ENCODE measurements around the gene PRKN. TPM values are rescaled to one million over a fixed set of nuclear protein-coding genes. Genes with fewer than 3 reads are reported as not detected.

Gene PRKN
- total RNA-seq, 1 experiment from 2014 or later = 1.2 TPM

DNA sequence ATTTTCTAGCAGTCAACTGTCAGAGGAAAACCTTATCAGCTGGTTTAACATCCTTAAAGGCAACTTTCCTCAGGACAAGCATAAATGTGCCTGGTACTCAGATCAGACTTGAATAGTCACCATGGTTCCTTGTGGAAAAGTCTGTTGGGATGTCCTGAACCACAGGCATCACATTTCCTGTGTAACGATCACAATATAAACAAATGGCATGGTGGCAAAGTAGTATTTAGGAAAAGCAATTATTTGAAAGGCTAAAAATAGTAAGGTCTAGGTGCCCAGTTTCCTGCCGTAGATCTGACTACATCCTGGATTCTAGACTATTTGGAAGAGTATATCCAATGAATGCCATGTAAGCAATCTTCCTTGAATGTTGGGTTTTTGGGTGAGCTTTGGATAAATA is 1181.8 kb downstream of the PRKN start:
- peaks cover 62% of the 10 kb centered on the region for H3K27me3 ChIP-seq (replicated peaks; ENCODE audit: insufficient read depth, low read depth, low read length, poor library complexity)
- DNase-seq (ENCODE audit: low spot score) = no peak
- POLR2A ChIA-PET (ENCODE audit: low non-redundant PET) = no interaction called here
- no peak overlapping the region for H3K27ac ChIP-seq (ENCODE audit: low read depth, low read length, poor library complexity, severe bottlenecking)
- intact Hi-C loops (cut with micrococcal nuclease; ENCODE audit: unreplicated experiment) = no loop called here
- CTCF ChIA-PET = interaction anchor here (0.6 kb wide), 1 partner anchor 201 kb away, joined by 4 read pairs; no protein-coding TSS in a partner anchor
- no peak overlapping the region for H3K4me3 ChIP-seq (ENCODE audit: low read depth, low read length, poor library complexity, severe bottlenecking)
- no peaks in the 10 kb centered on the region for H3K36me3 ChIP-seq (ENCODE audit: insufficient read depth, low read length, poor library complexity, severe bottlenecking)
- no TSS peak for BruUV-seq (replicated peaks)
- TF ChIP-seq, protein P1, sequence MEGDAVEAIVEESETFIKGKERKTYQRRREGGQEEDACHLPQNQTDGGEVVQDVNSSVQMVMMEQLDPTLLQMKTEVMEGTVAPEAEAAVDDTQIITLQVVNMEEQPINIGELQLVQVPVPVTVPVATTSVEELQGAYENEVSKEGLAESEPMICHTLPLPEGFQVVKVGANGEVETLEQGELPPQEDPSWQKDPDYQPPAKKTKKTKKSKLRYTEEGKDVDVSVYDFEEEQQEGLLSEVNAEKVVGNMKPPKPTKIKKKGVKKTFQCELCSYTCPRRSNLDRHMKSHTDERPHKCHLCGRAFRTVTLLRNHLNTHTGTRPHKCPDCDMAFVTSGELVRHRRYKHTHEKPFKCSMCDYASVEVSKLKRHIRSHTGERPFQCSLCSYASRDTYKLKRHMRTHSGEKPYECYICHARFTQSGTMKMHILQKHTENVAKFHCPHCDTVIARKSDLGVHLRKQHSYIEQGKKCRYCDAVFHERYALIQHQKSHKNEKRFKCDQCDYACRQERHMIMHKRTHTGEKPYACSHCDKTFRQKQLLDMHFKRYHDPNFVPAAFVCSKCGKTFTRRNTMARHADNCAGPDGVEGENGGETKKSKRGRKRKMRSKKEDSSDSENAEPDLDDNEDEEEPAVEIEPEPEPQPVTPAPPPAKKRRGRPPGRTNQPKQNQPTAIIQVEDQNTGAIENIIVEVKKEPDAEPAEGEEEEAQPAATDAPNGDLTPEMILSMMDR (conservative IDR thresholded peaks at IDR 0.05; ENCODE audit: low read depth, low read length) = no peak
- no peak for TF ChIP-seq EZH2 (IDR thresholded peaks at IDR 0.05; ENCODE audit: borderline replicate concordance, low read depth, low read length, poor library complexity, severe bottlenecking)
- H3K9me3 ChIP-seq (ENCODE audit: low read depth, low read length, poor library complexity, severe bottlenecking) = no peaks in the 10 kb centered on the region
- peaks cover 12% of the 10 kb centered on the region for H3K4me1 ChIP-seq (ENCODE audit: insufficient read depth, low read length, poor library complexity, severe bottlenecking)

DNA sequence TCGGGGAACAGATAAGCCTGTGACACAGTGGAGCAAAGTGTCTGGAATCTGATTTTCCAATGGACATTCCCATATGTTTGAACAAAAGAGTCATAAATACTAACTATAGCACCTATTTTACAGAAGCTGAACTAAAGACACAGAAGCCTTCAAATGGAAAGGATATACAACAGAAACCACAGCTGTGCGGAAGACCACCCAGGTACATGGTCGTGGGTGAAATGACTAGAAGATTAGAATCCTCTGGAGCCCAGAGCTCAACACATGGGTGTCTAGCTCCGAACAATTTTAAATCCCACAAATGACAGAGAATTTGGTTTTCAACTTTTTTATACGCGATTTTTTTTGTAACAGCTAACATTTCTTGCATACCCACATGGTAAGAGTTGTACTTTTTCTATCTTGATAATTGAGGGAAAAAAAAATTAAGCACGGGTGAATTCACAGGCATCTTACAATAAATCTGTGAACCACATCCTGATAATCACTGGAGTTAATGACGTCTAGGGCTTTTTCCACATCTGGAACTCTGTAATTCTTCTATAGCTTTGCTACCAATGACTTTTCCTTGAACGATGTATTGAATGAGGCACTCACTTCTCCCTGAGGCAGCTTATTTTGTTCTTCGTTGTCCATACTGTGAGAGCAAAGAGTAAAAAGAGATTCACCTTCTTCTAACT is 1182.6 kb downstream of the PRKN start:
- Histone ChIP-seq H3K27ac (ENCODE audit: low read depth, low read length, poor library complexity, severe bottlenecking) (no peak overlapping the region), H3K4me3 (ENCODE audit: low read depth, low read length, poor library complexity, severe bottlenecking) (no peak overlapping the region), H3K27me3 (replicated peaks; ENCODE audit: insufficient read depth, low read depth, low read length, poor library complexity) (peaks cover 66% of the 10 kb centered on the region), H3K36me3 (ENCODE audit: insufficient read depth, low read length, poor library complexity, severe bottlenecking) (no peaks in the 10 kb centered on the region), H3K9me3 (ENCODE audit: low read depth, low read length, poor library complexity, severe bottlenecking) (no peaks in the 10 kb centered on the region), H3K4me1 (ENCODE audit: insufficient read depth, low read length, poor library complexity, severe bottlenecking) (peaks cover 12% of the 10 kb centered on the region)
- intact Hi-C loops (cut with micrococcal nuclease; ENCODE audit: unreplicated experiment) = no loop called here
- ChIA-PET POLR2A (ENCODE audit: low non-redundant PET) (interaction anchor here (0.8 kb wide), 1 partner anchor 853 kb away, joined by 3 read pairs; no protein-coding TSS in a partner anchor), CTCF (interaction anchor here (0.6 kb wide), 1 partner anchor 202 kb away, joined by 4 read pairs; no protein-coding TSS in a partner anchor)
- TF ChIP-seq, protein P1 (conservative IDR thresholded peaks at IDR 0.05; ENCODE audit: low read depth, low read length) = no peak
- no peak for TF ChIP-seq EZH2 (IDR thresholded peaks at IDR 0.05; ENCODE audit: borderline replicate concordance, low read depth, low read length, poor library complexity, severe bottlenecking)
- no TSS peak for BruUV-seq (replicated peaks)
- no peak for DNase-seq (ENCODE audit: low spot score)

DNA sequence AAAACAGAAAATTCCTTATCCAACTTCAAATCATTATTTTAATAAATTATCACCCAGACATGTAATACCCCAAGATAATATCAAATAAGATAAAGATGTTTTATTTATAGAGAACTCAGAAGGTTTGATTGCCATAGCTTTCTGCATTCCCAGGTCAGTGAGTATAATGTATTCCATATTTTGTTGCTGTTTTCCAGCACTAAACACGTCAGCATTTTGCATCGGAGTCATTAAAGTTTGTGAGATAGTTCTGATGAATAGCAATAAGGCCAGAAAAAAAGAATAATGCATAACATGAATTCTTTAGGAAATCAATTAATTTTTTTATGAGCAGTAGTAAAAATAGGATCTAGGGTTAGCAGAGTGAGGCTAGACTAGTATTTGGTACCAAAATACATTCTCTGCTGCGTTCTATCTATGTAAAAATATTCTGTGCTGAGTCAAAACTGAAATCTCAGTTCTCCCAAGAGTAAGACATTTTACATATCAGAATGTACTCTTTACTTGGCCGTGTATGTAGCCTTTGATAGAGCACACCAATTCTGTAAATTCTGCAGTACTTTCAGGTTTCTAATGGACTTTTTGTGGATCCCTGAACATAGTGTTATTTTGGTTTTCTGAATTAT is 1183.8 kb downstream of the PRKN start:
- peaks cover 12% of the 10 kb centered on the region for H3K4me1 ChIP-seq (ENCODE audit: insufficient read depth, low read length, poor library complexity, severe bottlenecking)
- no peak for TF ChIP-seq EZH2 (IDR thresholded peaks at IDR 0.05; ENCODE audit: borderline replicate concordance, low read depth, low read length, poor library complexity, severe bottlenecking)
- TF ChIP-seq, protein P1 (conservative IDR thresholded peaks at IDR 0.05; ENCODE audit: low read depth, low read length) = no peak
- no peaks in the 10 kb centered on the region for H3K9me3 ChIP-seq (ENCODE audit: low read depth, low read length, poor library complexity, severe bottlenecking)
- H3K36me3 ChIP-seq (ENCODE audit: insufficient read depth, low read length, poor library complexity, severe bottlenecking) = no peaks in the 10 kb centered on the region
- CTCF ChIA-PET = no interaction called here
- no peak for DNase-seq (ENCODE audit: low spot score)
- no peak overlapping the region for H3K27ac ChIP-seq (ENCODE audit: low read depth, low read length, poor library complexity, severe bottlenecking)
- H3K27me3 ChIP-seq (replicated peaks; ENCODE audit: insufficient read depth, low read depth, low read length, poor library complexity) = peaks cover 61% of the 10 kb centered on the region
- POLR2A ChIA-PET (ENCODE audit: low non-redundant PET) = no interaction called here
- H3K4me3 ChIP-seq (ENCODE audit: low read depth, low read length, poor library complexity, severe bottlenecking) = no peak overlapping the region
- intact Hi-C loops (cut with micrococcal nuclease; ENCODE audit: unreplicated experiment) = no loop called here
- no TSS peak for BruUV-seq (replicated peaks)

All from A673 (cell line).